H9 (cell line): ENCODE measurements around the gene GAS2. TPM values are rescaled to one million over a fixed set of nuclear protein-coding genes. Genes with fewer than 3 reads are reported as not detected.

Experiments used
- DNase-seq: peaks from one replicate; pipeline ENCODE4 v3.0.0-alpha.2; 2017
- H2AFZ ChIP-seq: one replicate; pipeline ENCODE4 v1.6.1; 2013; ENCODE audit warnings: mild to moderate bottlenecking, low read length, control low read depth, moderate library complexity
- H2AK5ac ChIP-seq: 2 replicates; pipeline ENCODE4 v1.6.1; 2013; ENCODE audit warnings: low read length, control low read depth, mixed read lengths; ENCODE audit not compliant: insufficient read length
- H2BK120ac ChIP-seq: one replicate; pipeline ENCODE4 v1.6.1; 2013; ENCODE audit warnings: low read depth, mild to moderate bottlenecking, low read length, control low read depth, inconsistent platforms; ENCODE audit not compliant: poor library complexity, severe bottlenecking
- H2BK12ac ChIP-seq: 2 replicates; pipeline ENCODE4 v1.6.1; 2013; ENCODE audit warnings: low read length, control low read depth, mixed read lengths, low read depth; ENCODE audit not compliant: insufficient read length
- H2BK15ac ChIP-seq: 2 replicates; pipeline ENCODE4 v1.6.1; 2013; ENCODE audit warnings: low read depth, low read length, control low read depth
- H2BK20ac ChIP-seq: one replicate; pipeline ENCODE4 v1.6.1; 2013; ENCODE audit warnings: low read depth, mild to moderate bottlenecking, low read length, control low read depth, inconsistent platforms; ENCODE audit not compliant: poor library complexity, severe bottlenecking
- H2BK5ac ChIP-seq: 2 replicates; pipeline ENCODE4 v1.6.1; 2013; ENCODE audit warnings: low read length, control low read depth, mixed read lengths; ENCODE audit not compliant: insufficient read length
- H3K14ac ChIP-seq: 2 replicates; pipeline ENCODE4 v1.6.1; 2013; ENCODE audit warnings: low read length, control low read depth; ENCODE audit not compliant: insufficient read depth
- H3K18ac ChIP-seq: 2 replicates; pipeline ENCODE4 v1.6.1; 2013; ENCODE audit warnings: low read depth, mild to moderate bottlenecking, mixed read lengths, low read length, control low read depth; ENCODE audit not compliant: insufficient read length
- H3K23ac ChIP-seq: 2 replicates; pipeline ENCODE4 v1.6.1; 2013; ENCODE audit warnings: low read length, control low read depth, mixed read lengths, low read depth; ENCODE audit not compliant: insufficient read length
- H3K23me2 ChIP-seq: 2 replicates; pipeline ENCODE4 v1.6.1; 2013; ENCODE audit warnings: low read depth, mild to moderate bottlenecking, mixed read lengths, low read length, control low read depth; ENCODE audit not compliant: insufficient read length, poor library complexity, severe bottlenecking
- H3K27ac ChIP-seq: 2 replicates; pipeline ENCODE4 v1.5.1; 2013; ENCODE audit warnings: low read length, control low read depth, mixed read lengths, low read depth; ENCODE audit not compliant: insufficient read length
- H3K27me3 ChIP-seq: 2 replicates; pipeline ENCODE4 v1.6.1; 2013; ENCODE audit warnings: low read length, control low read depth, inconsistent platforms; ENCODE audit not compliant: insufficient read depth
- H3K4ac ChIP-seq: 2 replicates; pipeline ENCODE4 v1.6.1; 2013; ENCODE audit warnings: low read depth, mild to moderate bottlenecking, control low read depth, inconsistent platforms, low read length, moderate library complexity
- H3K4me1 ChIP-seq: 2 replicates; pipeline ENCODE4 v1.6.1; 2013; ENCODE audit warnings: low read length, control low read depth, inconsistent platforms; ENCODE audit not compliant: insufficient read depth
- H3K4me2 ChIP-seq: 2 replicates; pipeline ENCODE4 v1.6.1; 2013; ENCODE audit warnings: low read length, control low read depth, mixed read lengths; ENCODE audit not compliant: insufficient read length, insufficient read depth
- H3K56ac ChIP-seq: 2 replicates; pipeline ENCODE4 v1.6.1; 2013; ENCODE audit warnings: low read depth, mild to moderate bottlenecking, mixed read lengths, low read length, control low read depth; ENCODE audit not compliant: insufficient read length
- H3K79me1 ChIP-seq: 2 replicates; pipeline ENCODE4 v1.6.1; 2013; ENCODE audit warnings: low read depth, mild to moderate bottlenecking, moderate library complexity, low read length, control low read depth, inconsistent platforms; ENCODE audit not compliant: insufficient read depth, poor library complexity, severe bottlenecking
- H3K79me2 ChIP-seq: 2 replicates; pipeline ENCODE4 v1.6.1; 2013; ENCODE audit warnings: low read length, control low read depth, inconsistent platforms; ENCODE audit not compliant: insufficient read depth
- H3K9ac ChIP-seq: 2 replicates; pipeline ENCODE4 v1.6.1; 2013; ENCODE audit warnings: low read length, control low read depth, mixed read lengths; ENCODE audit not compliant: insufficient read length; ENCODE audit errors: extremely low read depth
- H3K9me3 ChIP-seq: one replicate; pipeline ENCODE4 v1.6.1; 2013; ENCODE audit warnings: low read depth, low read length, inconsistent platforms; ENCODE audit not compliant: control insufficient read depth
- H3T11ph ChIP-seq: one replicate; pipeline ENCODE4 v1.6.1; 2013; ENCODE audit warnings: mild to moderate bottlenecking, low read length, control low read depth, inconsistent platforms
- H4K20me1 ChIP-seq: one replicate; pipeline ENCODE4 v1.6.1; 2013; ENCODE audit not compliant: control insufficient read depth, insufficient read length, insufficient read depth
- H4K5ac ChIP-seq: 2 replicates; pipeline ENCODE4 v1.6.1; 2013; ENCODE audit warnings: low read depth, mild to moderate bottlenecking, mixed read lengths, low read length, control low read depth; ENCODE audit not compliant: insufficient read length
- H4K8ac ChIP-seq: replicated peaks from 2 replicates; pipeline ENCODE4 v1.6.1; 2013; ENCODE audit warnings: low read length, control low read depth, mixed read lengths, low read depth; ENCODE audit not compliant: insufficient read length
- H4K91ac ChIP-seq: 2 replicates; pipeline ENCODE4 v1.6.1; 2013; ENCODE audit warnings: low read depth, mild to moderate bottlenecking, moderate library complexity, mixed read lengths, low read length, control low read depth; ENCODE audit not compliant: insufficient read length
- H3K27ac Mint-ChIP-seq, 3 experiments: 2 replicates in 2 of 3; 3 replicates in 1 of 3; pipeline ENCODE4 v1.8.0; 2020 to 2021; ENCODE audit warnings: mixed read lengths in 3 of 3, mild to moderate bottlenecking in 1 of 3, moderate library complexity in 1 of 3
- H3K27me3 Mint-ChIP-seq: 2 replicates; pipeline ENCODE4 v1.8.0; 2021; ENCODE audit warnings: low read depth, mild to moderate bottlenecking, moderate library complexity, mixed read lengths
- H3K36me3 Mint-ChIP-seq, 3 experiments: 2 replicates in 2 of 3; 3 replicates in 1 of 3; pipeline ENCODE4 v1.8.0; 2020 to 2021; ENCODE audit warnings: low read depth in 3 of 3, mixed read lengths in 3 of 3; ENCODE audit not compliant: insufficient read depth in 1 of 3
- H3K4me1 Mint-ChIP-seq, 2 experiments: 2 replicates each; pipeline ENCODE4 v1.8.0; 2020; ENCODE audit warnings: mixed read lengths in 2 of 2
- H3K4me3 Mint-ChIP-seq, 2 experiments: 2 replicates in 1 of 2; 3 replicates in 1 of 2; pipeline ENCODE4 v1.8.0; 2020 to 2021; ENCODE audit warnings: mild to moderate bottlenecking in 2 of 2, mixed read lengths in 2 of 2, moderate library complexity in 1 of 2
- H3K9me3 Mint-ChIP-seq, 2 experiments: 2 replicates in 1 of 2; 3 replicates in 1 of 2; pipeline ENCODE4 v1.8.0; 2020; ENCODE audit warnings: mild to moderate bottlenecking in 2 of 2, mixed read lengths in 2 of 2, moderate library complexity in 1 of 2
- CTCF ChIP-seq: fragments of 200-600 bp; sonication (generic); conservative IDR thresholded peaks from 3 replicates; pipeline ENCODE4 v1.8.0; 2021; ENCODE audit warnings: antibody characterized with exemption, mild to moderate bottlenecking
- WGBS: extraction: QIAGEN DNeasy Blood & Tissue Kit; methylation state at CpG from one replicate; pipeline ENCODE4 v1.1.7; 2013; ENCODE audit warnings: missing lambda C conversion rate, low lambda C conversion rate, mixed read lengths; ENCODE audit not compliant: insufficient read length; ENCODE audit errors: extremely low coverage; 5-methylcytosine and 5-hydroxymethylcytosine counted together
- total RNA-seq: library from RNA; stranded (reverse); gene quantifications from 2 replicates; pipeline ENCODE4 v1.2.1, GENCODE V29; 2021

Gene GAS2
- total RNA-seq, 1 experiment from 2014 or later, result 1.7 TPM

DNA sequence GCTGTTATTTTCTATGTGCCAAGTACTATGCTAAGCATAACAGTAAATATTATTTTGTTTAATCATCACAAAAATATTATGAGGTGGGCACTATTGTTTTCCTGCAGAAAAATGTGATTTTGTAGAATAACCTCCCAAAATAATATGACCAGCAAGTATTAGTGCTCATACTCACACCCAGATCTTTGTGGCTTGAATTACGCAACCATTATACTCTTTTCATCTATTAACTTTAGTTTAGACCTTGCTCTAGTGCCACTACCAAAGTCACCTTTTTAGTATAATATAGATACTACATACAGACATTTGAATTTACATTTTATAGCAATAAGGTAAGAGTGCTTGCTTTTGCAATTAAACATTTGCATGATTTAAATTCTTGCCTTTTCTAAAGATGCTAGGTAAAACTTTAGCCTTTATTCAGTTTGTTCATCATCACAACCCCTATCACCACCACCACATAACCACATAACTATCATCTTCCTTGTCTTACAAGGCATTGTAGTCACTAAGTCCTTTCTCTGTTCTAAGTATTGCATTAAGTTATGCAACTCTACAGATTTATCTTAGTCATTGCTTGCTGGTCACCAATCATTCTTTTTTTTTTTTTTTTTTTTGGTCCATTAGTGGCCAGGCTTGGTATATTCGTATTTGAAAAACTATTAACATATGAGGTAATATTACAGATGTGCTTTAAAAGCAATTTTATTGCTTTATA is 68.4 kb downstream of the GAS2 start:
- H3K4me1 Mint-ChIP-seq, result no peaks in the 10 kb centered on the region
- no peaks in the 10 kb centered on the region for H3K23me2 ChIP-seq
- no peak overlapping the region for H3K9ac ChIP-seq
- H3K4ac ChIP-seq, result no peak overlapping the region
- no peak overlapping the region for H2BK12ac ChIP-seq
- H2BK120ac ChIP-seq, result no peak overlapping the region
- H3K18ac ChIP-seq, result no peak overlapping the region
- H3T11ph ChIP-seq, result no peak overlapping the region
- no peak overlapping the region for H4K5ac ChIP-seq
- no peaks in the 10 kb centered on the region for H3K36me3 Mint-ChIP-seq
- H2BK20ac ChIP-seq, result no peak overlapping the region
- H3K4me3 Mint-ChIP-seq, result no peak overlapping the region
- no peaks in the 10 kb centered on the region for H3K27me3 Mint-ChIP-seq
- H4K8ac ChIP-seq, result no peak overlapping the region
- no peak overlapping the region for H3K23ac ChIP-seq
- no peak overlapping the region for H2BK15ac ChIP-seq
- H3K27me3 ChIP-seq, result no peaks in the 10 kb centered on the region
- H3K79me1 ChIP-seq, result no peaks in the 10 kb centered on the region
- H2BK5ac ChIP-seq, result no peak overlapping the region
- H3K27ac Mint-ChIP-seq, result no peak overlapping the region
- no peak overlapping the region for H4K91ac ChIP-seq
- H3K9me3 Mint-ChIP-seq, result no peaks in the 10 kb centered on the region
- no peaks in the 10 kb centered on the region for H3K4me1 ChIP-seq
- no peak overlapping the region for H3K56ac ChIP-seq
- no peak for TF ChIP-seq CTCF
- no peak overlapping the region for H3K4me2 ChIP-seq
- no peak overlapping the region for H3K27ac ChIP-seq
- no CpG with 5 or more reads among the region's 2 CpGs for WGBS
- H4K20me1 ChIP-seq, result no peaks in the 10 kb centered on the region
- no peak overlapping the region for H2AFZ ChIP-seq
- no peak for DNase-seq
- H2AK5ac ChIP-seq, result no peak overlapping the region
- H3K79me2 ChIP-seq, result no peaks in the 10 kb centered on the region
- no peak overlapping the region for H3K14ac ChIP-seq
- no peaks in the 10 kb centered on the region for H3K9me3 ChIP-seq
